Prostate gland (tissue), 2 donors: Measurements from ENCODE around the gene FES. TPM values are rescaled to one million over a fixed set of nuclear protein-coding genes. Genes with fewer than 3 reads are reported as not detected.
"Not testable (repeated sequence)": the region's sequence is repeated elsewhere in the genome, so short reads cannot be mapped to it uniquely, and the experiment has no call there.

Experiments used
- DNase-seq: peaks from one replicate; pipeline ENCODE4 v3.0.0-alpha.2; 2019; ENCODE audit warnings: low spot score
- H3K27ac ChIP-seq, 2 donors: fragments of 200-600 bp; sonication (generic); 2 replicates each; pipeline ENCODE4 v1.5.1; 2017 to 2019
- H3K27me3 ChIP-seq: fragments of 200-600 bp; sonication (generic); replicated peaks from 2 replicates; pipeline ENCODE4 v1.5.1; 2019; ENCODE audit not compliant: insufficient read depth
- H3K36me3 ChIP-seq, 2 donors: fragments of 200-600 bp; sonication (generic); 1 replicate in 1 of 2; 2 replicates in 1 of 2; pipeline versions ENCODE4 v1.5.1 to v1.8.1; 2017 to 2019
- H3K4me1 ChIP-seq: fragments of 200-600 bp; sonication (generic); replicated peaks from 2 replicates; pipeline ENCODE4 v1.5.1; 2019
- H3K4me3 ChIP-seq, 2 donors: fragments of 200-600 bp; sonication (generic); 2 replicates each; pipeline ENCODE4 v1.5.1; 2017 to 2019
- H3K9me3 ChIP-seq: fragments of 200-600 bp; sonication (generic); 2 replicates; pipeline ENCODE4 v1.5.1; 2017
- CTCF ChIP-seq, 4 experiments: fragments of 200-600 bp in 2 of 4; fragments of 450-650 bp in 2 of 4; sonication (generic) in 2 of 4; IDR thresholded peaks; 1 replicate in 3 of 4; 2 replicates in 1 of 4; pipeline ENCODE4 v1.5.1; 2016 to 2019; ENCODE audit warnings: antibody characterized with exemption in 4 of 4, mild to moderate bottlenecking in 2 of 4, moderate library complexity in 2 of 4
- POLR2A ChIP-seq: fragments of 450-650 bp; IDR thresholded peaks from one replicate; pipeline ENCODE4 v1.6.1; 2016; ENCODE audit warnings: antibody characterized with exemption, mild to moderate bottlenecking
- POLR2AphosphoS5 ChIP-seq: sonication (generic); formaldehyde crosslinking; IDR thresholded peaks from one replicate; pipeline ENCODE4 v1.6.1; 2017; ENCODE audit warnings: antibody characterized with exemption
- WGBS: methylation state at CpG from one replicate; pipeline ENCODE4 v1.1.5; 2018; 5-methylcytosine and 5-hydroxymethylcytosine counted together
- intact Hi-C: fragments of 100-400 bp; cut with DNase I; formaldehyde crosslinking; loops from one replicate; pipeline ENCODE4 v1.14.2; 2022
- total RNA-seq, 2 donors: library from RNA; depleted of rRNA; stranded (reverse); fragments of >200 nt; gene quantifications; one replicate each; pipeline ENCODE4 v1.1.0, GENCODE V29; 2016

The FES gene
- total RNA-seq, 2 donors from 2014 or later, result 22.8 to 33.9 TPM

- WGBS, result 82% methylated on average over 5 of the region's 5 CpGs
- Histone ChIP-seq H3K4me1 (no peaks in the 10 kb centered on the region), H3K36me3 (peaks cover 0 to 5% of the 10 kb centered on the region in 2 donors), H3K27me3 (no peaks in the 10 kb centered on the region), H3K27ac (no peak overlapping the region), H3K4me3 (no peak overlapping the region), H3K9me3 (no peaks in the 10 kb centered on the region)
- TF ChIP-seq POLR2AphosphoS5, result no peak
- no peak for TF ChIP-seq CTCF (IDR thresholded peaks at IDR 0.05)
- no peak for TF ChIP-seq POLR2A
- intact Hi-C loops, result no loop called here
- DNase-seq, result no peak
Measured at GRCh38 chr15:90924375-90924774, 40.1 kb downstream of the FES start.

DNA sequence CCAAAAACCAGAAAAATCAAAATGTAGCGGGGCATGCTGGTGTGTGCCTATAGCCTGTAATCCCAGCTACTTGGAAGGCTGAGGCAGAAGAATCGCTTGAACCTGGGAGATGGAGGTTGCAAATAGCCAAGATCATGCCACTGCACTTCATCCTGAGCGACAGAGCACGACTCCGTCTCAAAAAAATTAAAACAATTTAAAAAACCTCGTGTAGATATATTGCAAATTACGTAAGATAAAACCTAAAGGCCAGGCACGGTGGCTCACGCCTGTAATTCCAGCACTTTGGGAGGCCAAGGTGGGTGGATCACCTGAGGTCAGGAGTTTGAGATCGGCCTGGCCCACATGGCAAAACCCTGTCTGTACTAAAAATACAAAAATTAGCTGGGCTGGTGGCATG, 42.5 kb downstream of the FES start:
- H3K9me3 ChIP-seq, H3K4me1 ChIP-seq, intact Hi-C loops, H3K36me3 ChIP-seq, H3K27me3 ChIP-seq, H3K4me3 ChIP-seq, DNase-seq, H3K27ac ChIP-seq: not testable (repeated sequence)
- WGBS, result 92% methylated on average over 10 of the region's 10 CpGs

DNA sequence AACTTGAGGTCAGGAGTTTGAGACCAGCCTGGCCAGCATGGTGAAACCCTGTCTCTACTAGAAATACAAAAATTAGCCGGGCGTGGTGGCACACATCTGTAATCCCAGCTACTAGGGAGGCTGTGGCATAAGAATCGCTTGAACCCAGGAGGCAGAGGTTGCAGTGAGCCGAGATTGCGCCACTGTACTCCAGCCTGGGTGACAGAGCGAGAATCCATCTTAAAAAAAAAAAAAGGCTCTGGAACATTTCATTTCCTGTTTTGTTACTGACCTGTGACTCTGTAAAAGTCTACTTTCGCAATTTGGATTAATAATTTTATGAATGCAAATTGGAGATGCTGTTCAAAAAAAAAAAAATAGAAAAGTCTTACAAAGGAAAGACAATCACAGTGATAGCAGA, 43.8 kb downstream of the FES start:
- WGBS, result 85% methylated on average over 7 of the region's 7 CpGs
- H3K36me3 ChIP-seq, H3K4me3 ChIP-seq, intact Hi-C loops, H3K27ac ChIP-seq, H3K9me3 ChIP-seq, H3K4me1 ChIP-seq, H3K27me3 ChIP-seq, DNase-seq: not testable (repeated sequence)

- intact Hi-C loops, result no loop called here
- Histone ChIP-seq H3K4me1 (no peaks in the 10 kb centered on the region), H3K27me3 (no peaks in the 10 kb centered on the region), H3K4me3 (peak overlapping the region; percentile 46 to 49), H3K27ac (peak overlapping the region; percentile 82 to 94), H3K36me3 (no peaks in the 10 kb centered on the region), H3K9me3 (no peaks in the 10 kb centered on the region)
- WGBS, result 52% methylated on average over 21 of the region's 21 CpGs
- DNase-seq, result no peak
- TF ChIP-seq POLR2A, result no peak
- TF ChIP-seq POLR2AphosphoS5, result no peak
Measured at GRCh38 chr15:90929246-90930019, 45.1 kb downstream of the FES start.

GRCh38 chr15:90930861-90931574, 46.7 kb downstream of the FES start:
- H3K36me3 ChIP-seq, result no peaks in the 10 kb centered on the region
- TF ChIP-seq CTCF (IDR thresholded peaks at IDR 0.05) (no peak), POLR2AphosphoS5 (no peak), POLR2A (no peak)
- 76% methylated on average over 15 of the region's 15 CpGs for WGBS
- no peaks in the 10 kb centered on the region for H3K27me3 ChIP-seq
- DNase-seq, result no peak
- no peaks in the 10 kb centered on the region for H3K9me3 ChIP-seq
- H3K4me3 ChIP-seq, result peak overlapping the region in 1 of 2 donors; percentile 49
- H3K27ac ChIP-seq, result peak overlapping the region; percentile 94
- peaks cover 2% of the 10 kb centered on the region for H3K4me1 ChIP-seq
- intact Hi-C loops, result no loop called here

GRCh38 chr15:90931575-90931827, 47.2 kb downstream of the FES start:
- TF ChIP-seq POLR2AphosphoS5 (no peak), CTCF (IDR thresholded peaks at IDR 0.05) (no peak), POLR2A (no peak)
- DNase-seq, result no peak
- H3K27me3 ChIP-seq, result no peaks in the 10 kb centered on the region
- peak overlapping the region; percentile 94 for H3K27ac ChIP-seq
- no peaks in the 10 kb centered on the region for H3K36me3 ChIP-seq
- peaks cover 7% of the 10 kb centered on the region for H3K4me1 ChIP-seq
- intact Hi-C loops, result no loop called here
- 28% methylated on average over 6 of the region's 6 CpGs for WGBS
- no peaks in the 10 kb centered on the region for H3K9me3 ChIP-seq
- peak overlapping the region in 1 of 2 donors; percentile 80 for H3K4me3 ChIP-seq
